OCI-LY7 (cell line): ENCODE data around the gene NFYC. TPM values are rescaled to one million over a fixed set of nuclear protein-coding genes. Genes with fewer than 3 reads are reported as not detected.
A peak's percentile ranks its signal among the peaks of the same experiment; 100 is the strongest.

Source experiments
- BruUV-seq: library from RNA; stranded (reverse); fragments of 400-500 nt; replicated peaks from 2 replicates; lab custom pipeline; 2021; lab: Mats Ljungman, UMichigan
- CTCF ChIA-PET: fragments of 300-600 bp; sonication (Branson Sonifier 250); formaldehyde crosslinking; loops from one replicate; lab custom pipeline; 2022; ENCODE audit warnings: antibody characterized with exemption; ENCODE audit not compliant: unreplicated experiment; lab: Charles Lee
- POLR2A ChIA-PET: fragments of 300-600 bp; sonication (Branson Sonifier 250); formaldehyde crosslinking; loops from one replicate; lab custom pipeline; 2022; ENCODE audit warnings: antibody characterized with exemption; lab: Charles Lee
- DNase-seq: peaks from one replicate; pipeline ENCODE4 v3.0.0-alpha.2; 2015; ENCODE audit warnings: low spot score
- H2AFZ ChIP-seq: fragments of 200-600 bp; sonication (generic), shearing (Covaris generic); 2 replicates; pipeline ENCODE4 v1.6.1; 2014; ENCODE audit warnings: mild to moderate bottlenecking, antibody characterized with exemption, low read length, moderate library complexity
- H3K27ac ChIP-seq: fragments of 200-600 bp; sonication (generic); 2 replicates; pipeline ENCODE4 v1.5.1; 2014; ENCODE audit warnings: mixed run types, low read depth, mild to moderate bottlenecking, moderate library complexity, low read length, inconsistent platforms; ENCODE audit not compliant: poor library complexity, severe bottlenecking
- H3K36me3 ChIP-seq: fragments of 200-600 bp; sonication (generic); 2 replicates; pipeline ENCODE4 v1.6.1; 2014; ENCODE audit warnings: mild to moderate bottlenecking, antibody characterized with exemption, low read length, moderate library complexity, mixed read lengths; ENCODE audit not compliant: insufficient read depth
- H3K4me1 ChIP-seq: fragments of 200-600 bp; sonication (generic); 2 replicates; pipeline ENCODE4 v1.5.1; 2014; ENCODE audit warnings: mild to moderate bottlenecking, low read length; ENCODE audit not compliant: insufficient read depth, poor library complexity, severe bottlenecking
- H3K4me2 ChIP-seq: fragments of 200-600 bp; sonication (generic); 2 replicates; pipeline ENCODE4 v1.6.1; 2014; ENCODE audit warnings: mild to moderate bottlenecking, low read length
- H3K4me3 ChIP-seq: fragments of 200-600 bp; sonication (generic); 2 replicates; pipeline ENCODE4 v1.5.1; 2014; ENCODE audit warnings: mild to moderate bottlenecking, low read depth, low read length; ENCODE audit not compliant: poor library complexity, severe bottlenecking
- H3K79me2 ChIP-seq: fragments of 200-600 bp; sonication (generic); 2 replicates; pipeline ENCODE4 v1.6.1; 2016; ENCODE audit warnings: low read depth, mild to moderate bottlenecking, low read length, moderate library complexity, mixed read lengths; ENCODE audit not compliant: insufficient read depth
- H3K9me2 ChIP-seq: fragments of 200-600 bp; sonication (generic); 2 replicates; pipeline ENCODE4 v1.6.1; 2016; ENCODE audit warnings: mild to moderate bottlenecking, low read length, mixed read lengths; ENCODE audit not compliant: insufficient read depth
- H3K9me3 ChIP-seq: fragments of 200-600 bp; sonication (generic); 2 replicates; pipeline ENCODE4 v1.6.1; 2014; ENCODE audit warnings: mild to moderate bottlenecking, mixed run types, low read length, mixed read lengths
- H4K20me1 ChIP-seq: fragments of 200-600 bp; sonication (generic); 2 replicates; pipeline ENCODE4 v1.6.1; 2014; ENCODE audit warnings: mild to moderate bottlenecking, antibody characterized with exemption, low read length, moderate library complexity, mixed read lengths; ENCODE audit not compliant: insufficient read depth
- CTCF ChIP-seq: fragments of 200-600 bp; sonication (generic); conservative IDR thresholded peaks from 2 replicates; pipeline ENCODE4 v1.5.1; 2014; ENCODE audit warnings: mild to moderate bottlenecking, antibody characterized with exemption, low read length, moderate library complexity, mixed read lengths
- EZH2phosphoT487 ChIP-seq: fragments of 200-600 bp; sonication (generic); IDR thresholded peaks from 2 replicates; pipeline ENCODE4 v1.6.1; 2018; ENCODE audit warnings: low read depth, borderline replicate concordance, mild to moderate bottlenecking, mixed run types, antibody characterized with exemption, low read length, moderate library complexity, mixed read lengths
- intact Hi-C: fragments of 100-400 bp; cut with micrococcal nuclease; formaldehyde crosslinking; loops from one replicate; pipeline ENCODE4 v1.10.0; 2022; ENCODE audit not compliant: unreplicated experiment
- total RNA-seq, 2 experiments: library from RNA; depleted of rRNA in 1 of 2; stranded (reverse); fragments of >200 nt in 1 of 2; shearing (Covaris generic) in 1 of 2; gene quantifications; 2 replicates each; pipeline ENCODE4 v1.2.3, GENCODE V29; 2014 to 2022

NFYC gene
- total RNA-seq, 2 experiments from 2014 or later, result 39.1 to 71.0 TPM

- Histone ChIP-seq H4K20me1 (0 out of 2 replicates have a peak, but pooled peaks cover 6% of the 10 kb centered on the region), H3K4me3 (no peak overlapping the region), H3K79me2 (peaks cover 14% of the 10 kb centered on the region), H2AFZ (no peak overlapping the region), H3K4me1 (peaks cover 13% of the 10 kb centered on the region), H3K4me2 (no peak overlapping the region), H3K9me2 (no peaks in the 10 kb centered on the region), H3K9me3 (no peaks in the 10 kb centered on the region), H3K27ac (no peak overlapping the region), H3K36me3 (peaks cover 80% of the 10 kb centered on the region)
- ChIA-PET CTCF (no interaction called here), POLR2A (interaction anchor here (0.7 kb wide), 2 partner anchors 11 to 135 kb away, joined by 3 to 4 read pairs; no protein-coding TSS in a partner anchor)
- DNase-seq, result no peak
- BruUV-seq, result TSS peak; percentile 23
- intact Hi-C loops, result no loop called here
- TF ChIP-seq CTCF, result no peak
These were observed 48.8 kb downstream of the NFYC start for GRCh38 chr1:40740039-40740996.

GRCh38 chr1:40740997-40741736 lies 49.7 kb downstream of the NFYC start:
- Histone ChIP-seq H3K27ac (no peak overlapping the region), H3K9me2 (no peaks in the 10 kb centered on the region), H3K36me3 (peaks cover 80% of the 10 kb centered on the region), H3K4me3 (no peak overlapping the region), H2AFZ (no peak overlapping the region), H3K4me2 (no peak overlapping the region), H4K20me1 (0 out of 2 replicates have a peak, but pooled peaks cover 1% of the 10 kb centered on the region), H3K4me1 (peaks cover 13% of the 10 kb centered on the region), H3K79me2 (peaks cover 5% of the 10 kb centered on the region), H3K9me3 (no peaks in the 10 kb centered on the region)
- CTCF ChIA-PET, result no interaction called here
- intact Hi-C loops, result no loop called here
- DNase-seq, result no peak
- no peak for TF ChIP-seq CTCF
- TF ChIP-seq EZH2phosphoT487, result no peak
- POLR2A ChIA-PET, result interaction anchor here (0.7 kb wide), 4 partner anchors 12 to 148 kb away, joined by 3 to 4 read pairs (median 4); no protein-coding TSS in a partner anchor
- no TSS peak for BruUV-seq
